ENCODE results near the gene CCDC40. TPM values are rescaled to one million over a fixed set of nuclear protein-coding genes. Genes with fewer than 3 reads are reported as not detected.

CCDC40 gene
- total and polyA plus RNA-seq, 2 of the 13 experiments (the other 11 are each of a cell fraction or from before 2014, with no cell fraction given) = 4.1 to 5.5 TPM

DNA sequence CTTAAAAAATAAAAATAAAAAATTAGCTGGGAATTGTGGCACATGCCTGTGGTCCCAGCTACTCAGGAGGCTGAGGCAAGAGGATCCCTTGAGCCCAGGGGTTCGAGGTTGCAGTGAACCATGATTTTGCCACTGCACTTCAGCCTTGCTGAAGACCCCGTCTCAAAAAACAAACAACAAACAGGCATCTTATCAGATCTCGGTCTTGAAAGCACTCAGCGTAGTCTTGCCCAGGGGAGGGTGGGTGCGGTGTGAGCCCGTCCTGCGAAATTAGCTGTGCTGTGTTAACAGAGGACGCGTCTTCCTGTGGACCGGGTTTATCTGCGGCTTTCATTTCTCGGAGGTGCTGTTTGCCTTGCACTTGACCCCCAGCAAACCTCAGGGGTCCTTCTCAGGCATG, 70.3 kb downstream of the CCDC40 start:
- no peaks in the 10 kb centered on the region for H4K20me1 ChIP-seq (ENCODE audit: insufficient read depth, low read length)
- no peaks in the 10 kb centered on the region; a peak in 1 of 5 replicates for H3K36me3 ChIP-seq (replicated peaks in 1 of 2; ENCODE audit: control insufficient read depth in 1 of 2, insufficient read depth in 2 of 2, low read length in 2 of 2)
- no peaks in the 10 kb centered on the region; a peak in 1 of 5 replicates for H3K27me3 ChIP-seq (ENCODE audit: control insufficient read depth in 1 of 2, insufficient read depth in 2 of 2, low read length in 2 of 2)
- peaks cover 7% of the 10 kb centered on the region for H3K79me2 ChIP-seq (ENCODE audit: insufficient read depth, low read length)
- ChIA-PET CTCF (ENCODE audit: low intra/inter-chr PET ratio, low total read pairs) (no interaction called here), POLR2A (interaction anchor here (1.0 kb wide), 1 partner anchor 18 kb away, joined by 4 read pairs; no protein-coding TSS in a partner anchor)
- WGBS (ENCODE audit: low lambda C conversion rate) = 91% methylated on average over 12 of the region's 12 CpGs
- FAIRE-seq = no peak
- no peak overlapping the region for H3K4me3 ChIP-seq (replicated peaks in 1 of 3; ENCODE audit: insufficient read depth in 1 of 3, low read depth in 2 of 3, low read length in 3 of 3)
- H3K27ac ChIP-seq (ENCODE audit: extremely low read length, insufficient read depth, low read length) = no peak overlapping the region
- in situ Hi-C loops (cut with HindIII; ENCODE audit: extremely low pct_ligation_motif_present, low pct_unique_long_range_greater_than_20kb) (no loop called here), intact Hi-C loops (cut with micrococcal nuclease; ENCODE audit: unreplicated experiment) (no loop called here)
- H2AFZ ChIP-seq (ENCODE audit: low read length) = no peak overlapping the region
- no peak overlapping the region for H3K9ac ChIP-seq (ENCODE audit: insufficient read depth, low read depth, low read length)
- TF ChIP-seq NAIF1 (CRISPR knock-in tag; IDR thresholded peaks at IDR 0.05; ENCODE audit: borderline replicate concordance) (no peak), ZBTB7A (CRISPR knock-in tag; IDR thresholded peaks at IDR 0.05) (no peak), MXI1 (IDR thresholded peaks at IDR 0.05; ENCODE audit: borderline replicate concordance, low read depth, low read length) (no peak), ZEB1 (IDR thresholded peaks at IDR 0.05; ENCODE audit: insufficient replicate concordance, low read depth) (no peak), MAFF (IDR thresholded peaks at IDR 0.05; ENCODE audit: low read depth, low read length) (no peak), CENPT (CRISPR knock-in tag; IDR thresholded peaks at IDR 0.05; ENCODE audit: low read depth) (no peak), ZBTB14 (CRISPR knock-in tag; IDR thresholded peaks at IDR 0.05) (no peak), TBP (CRISPR knock-in tag; IDR thresholded peaks at IDR 0.05) (no peak), GTF2F1 (IDR thresholded peaks at IDR 0.05; ENCODE audit: low read length) (no peak), NR0B2 (CRISPR knock-in tag; IDR thresholded peaks at IDR 0.05) (no peak), HOXA9 (CRISPR knock-in tag; IDR thresholded peaks at IDR 0.05; ENCODE audit: borderline replicate concordance) (no peak), HDAC2 (CRISPR knock-in tag; IDR thresholded peaks at IDR 0.05) (no peak), ZNF446 (CRISPR knock-in tag; IDR thresholded peaks at IDR 0.05) (no peak), FOSL2 (CRISPR knock-in tag; IDR thresholded peaks at IDR 0.05) (no peak), ZNF616 (CRISPR knock-in tag; IDR thresholded peaks at IDR 0.05; ENCODE audit: low read depth) (no peak)
- TF ChIP-seq, protein P1, sequence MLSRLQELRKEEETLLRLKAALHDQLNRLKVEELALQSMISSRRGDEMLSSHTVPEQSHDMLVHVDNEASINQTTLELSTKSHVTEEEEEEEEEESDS (CRISPR knock-in tag; IDR thresholded peaks at IDR 0.05; ENCODE audit: borderline replicate concordance) = no peak
- TF ChIP-seq, protein P2, sequence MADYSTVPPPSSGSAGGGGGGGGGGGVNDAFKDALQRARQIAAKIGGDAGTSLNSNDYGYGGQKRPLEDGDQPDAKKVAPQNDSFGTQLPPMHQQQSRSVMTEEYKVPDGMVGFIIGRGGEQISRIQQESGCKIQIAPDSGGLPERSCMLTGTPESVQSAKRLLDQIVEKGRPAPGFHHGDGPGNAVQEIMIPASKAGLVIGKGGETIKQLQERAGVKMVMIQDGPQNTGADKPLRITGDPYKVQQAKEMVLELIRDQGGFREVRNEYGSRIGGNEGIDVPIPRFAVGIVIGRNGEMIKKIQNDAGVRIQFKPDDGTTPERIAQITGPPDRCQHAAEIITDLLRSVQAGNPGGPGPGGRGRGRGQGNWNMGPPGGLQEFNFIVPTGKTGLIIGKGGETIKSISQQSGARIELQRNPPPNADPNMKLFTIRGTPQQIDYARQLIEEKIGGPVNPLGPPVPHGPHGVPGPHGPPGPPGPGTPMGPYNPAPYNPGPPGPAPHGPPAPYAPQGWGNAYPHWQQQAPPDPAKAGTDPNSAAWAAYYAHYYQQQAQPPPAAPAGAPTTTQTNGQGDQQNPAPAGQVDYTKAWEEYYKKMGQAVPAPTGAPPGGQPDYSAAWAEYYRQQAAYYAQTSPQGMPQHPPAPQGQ (CRISPR knock-in tag; IDR thresholded peaks at IDR 0.05; ENCODE audit: borderline replicate concordance) = no peak
- H3K4me2 ChIP-seq (ENCODE audit: low read depth, low read length) = no peak overlapping the region
- DNase-seq (ENCODE audit: low spot score) = no peak
- BruUV-seq (replicated peaks) = no TSS peak
- ATAC-seq = no peak
- H3K9me3 ChIP-seq (ENCODE audit: low read length) = no peaks in the 10 kb centered on the region
- peaks cover 17% of the 10 kb centered on the region for H3K4me1 ChIP-seq (ENCODE audit: insufficient read depth, low read length)
